Brain microvascular endothelial cell (primary cell): Measurements from ENCODE around the gene DOP1A.

Experiments used
- DNase-seq: peaks from one replicate; pipeline ENCODE4 v3.0.0-alpha.2; 2020
- H3K27ac ChIP-seq: fragments of 250-450 bp; sonication (Bioruptor Pico); 2 replicates; pipeline ENCODE4 v1.5.1; 2020; ENCODE audit warnings: mild to moderate bottlenecking, moderate library complexity
- H3K27me3 ChIP-seq: fragments of 250-450 bp; sonication (Bioruptor Pico); replicated peaks from 2 replicates; pipeline ENCODE4 v1.5.1; 2020; ENCODE audit warnings: mild to moderate bottlenecking
- H3K36me3 ChIP-seq: fragments of 250-450 bp; sonication (Bioruptor Pico); replicated peaks from 2 replicates; pipeline ENCODE4 v1.5.1; 2020; ENCODE audit warnings: mild to moderate bottlenecking
- H3K4me3 ChIP-seq: 2 replicates; pipeline ENCODE4 v1.5.1; 2011; ENCODE audit warnings: low read depth, mild to moderate bottlenecking, control low read depth, low read length, moderate library complexity
- CTCF ChIP-seq: IDR thresholded peaks from 2 replicates; pipeline ENCODE4 v1.5.1; 2011; ENCODE audit warnings: low read depth, mild to moderate bottlenecking, moderate library complexity, low read length, control low read depth, inconsistent platforms; ENCODE audit errors: missing control alignments
- in situ Hi-C: cut with HindIII; loops from 2 replicates; pipeline ENCODE4 v1.10.0; 2017; ENCODE audit warnings: low sequenced_read_pairs, low pct_ligation_motif_present

Gene DOP1A

GRCh38 chr6:83193747-83194566 lies 126.5 kb downstream of the DOP1A start:
- in situ Hi-C loops: no loop called here
- peak overlapping the region; percentile 95 for H3K4me3 ChIP-seq
- no peak for DNase-seq
- H3K27me3 ChIP-seq: no peaks in the 10 kb centered on the region
- peak overlapping the region; percentile 87 for H3K27ac ChIP-seq
- peaks cover 15% of the 10 kb centered on the region for H3K36me3 ChIP-seq
- no peak for TF ChIP-seq CTCF

GRCh38 chr6:83198486-83199172 lies 131.2 kb downstream of the DOP1A start:
- Histone ChIP-seq H3K4me3 (no peak overlapping the region), H3K36me3 (peaks cover 4% of the 10 kb centered on the region), H3K27me3 (no peaks in the 10 kb centered on the region), H3K27ac (peak overlapping the region; percentile 67)
- TF ChIP-seq CTCF: no peak
- DNase-seq: peak; percentile 42
- in situ Hi-C loops: no loop called here

- TF ChIP-seq CTCF: no peak
- in situ Hi-C loops: no loop called here
- Histone ChIP-seq H3K4me3 (no peak overlapping the region), H3K27me3 (no peaks in the 10 kb centered on the region), H3K36me3 (peaks cover 4% of the 10 kb centered on the region), H3K27ac (peak overlapping the region; percentile 67)
- no peak for DNase-seq
Measured at GRCh38 chr6:83199173-83199862, 131.8 kb downstream of the DOP1A start.

GRCh38 chr6:83199863-83200225 lies 132.4 kb downstream of the DOP1A start:
- in situ Hi-C loops: loop anchor here (25.0 kb wide), 1 partner anchor 312 kb away; the partner anchor contains the start of gene PRSS35
- no peak overlapping the region for H3K4me3 ChIP-seq
- peak; percentile 80 for DNase-seq
- H3K36me3 ChIP-seq: peaks cover 4% of the 10 kb centered on the region
- H3K27ac ChIP-seq: peak overlapping the region; percentile 67
- no peaks in the 10 kb centered on the region for H3K27me3 ChIP-seq
- TF ChIP-seq CTCF: no peak

- Histone ChIP-seq H3K4me3 (no peak overlapping the region), H3K27me3 (no peaks in the 10 kb centered on the region), H3K27ac (no peak overlapping the region), H3K36me3 (no peaks in the 10 kb centered on the region)
- in situ Hi-C loops: loop anchor here (25.0 kb wide), 1 partner anchor 310 kb away; the partner anchor contains the start of gene PRSS35
- no peak for DNase-seq
- no peak for TF ChIP-seq CTCF
Measured at GRCh38 chr6:83202031-83202430, 134.6 kb downstream of the DOP1A start.
